Activated CD4-positive, alpha-beta T cell treated with anti-CD3 and anti-CD28 coated beads, Interleukin-2, amount 50 U/mL, for 16 hours (primary cell): ENCODE data around the gene PARD6G.

Experiments
- DNase-seq: peaks from one replicate; pipeline ENCODE4 v3.0.0-alpha.2; 2020

Gene PARD6G

GRCh38 chr18:80136679-80137078 is 110.6 kb downstream of the PARD6G start:
- no peak for DNase-seq

- no peak for DNase-seq
Measured at GRCh38 chr18:80135136-80135535, 112.2 kb downstream of the PARD6G start.

GRCh38 chr18:80133124-80133523 is 114.2 kb downstream of the PARD6G start:
- no peak for DNase-seq

- DNase-seq = no peak
Measured at GRCh38 chr18:80132180-80132812, 115.0 kb downstream of the PARD6G start.

GRCh38 chr18:80130555-80130954 is 116.8 kb downstream of the PARD6G start:
- no peak for DNase-seq

- no peak for DNase-seq
Measured at GRCh38 chr18:80129672-80130367, 117.5 kb downstream of the PARD6G start.

- DNase-seq = no peak
Measured at GRCh38 chr18:80127635-80128034, 119.7 kb downstream of the PARD6G start.

GRCh38 chr18:80126797-80127196 is 120.5 kb downstream of the PARD6G start:
- no peak for DNase-seq

- DNase-seq = no peak
Measured at GRCh38 chr18:80124131-80124530, 123.2 kb downstream of the PARD6G start.

GRCh38 chr18:80120932-80121331 is 126.4 kb downstream of the PARD6G start:
- DNase-seq = no peak

- no peak for DNase-seq
Measured at GRCh38 chr18:80119111-80119510, 128.2 kb downstream of the PARD6G start.

- no peak for DNase-seq
Measured at GRCh38 chr18:80115035-80115434, 132.3 kb downstream of the PARD6G start.

GRCh38 chr18:80112624-80113248 is 134.6 kb downstream of the PARD6G start:
- DNase-seq = no peak

GRCh38 chr18:80109676-80110078 is 137.6 kb downstream of the PARD6G start:
- DNase-seq = peak; percentile 27

- peak; percentile 91 for DNase-seq
Measured at GRCh38 chr18:80108739-80109675, 138.3 kb downstream of the PARD6G start, which contains the start of gene ADNP2. Gene ADNP2 (plus strand): TSS chr18:80109262. CDS start chr18:80117543, 8,281 bp downstream.

GRCh38 chr18:80108121-80108536 is 139.2 kb downstream of the PARD6G start:
- no peak for DNase-seq

GRCh38 chr18:80107426-80107825 is 139.9 kb downstream of the PARD6G start:
- no peak for DNase-seq
